ENCODE data around the gene KCNJ5. TPM values are rescaled to one million over a fixed set of nuclear protein-coding genes. Genes with fewer than 3 reads are reported as not detected.
A peak's percentile ranks its signal among the peaks of the same experiment; 100 is the strongest.

The KCNJ5 gene
- total RNA-seq, 2 donors from 2014 or later = 0.60 to 1.1 TPM

GRCh38 chr11:128845334-128845780 is 45.8 kb upstream of the KCNJ5 start:
- Mint-ChIP-seq H3K36me3 (ENCODE audit: low read depth) (no peaks in the 10 kb centered on the region), H3K9me3 (no peaks in the 10 kb centered on the region), H3K4me3 (no peak overlapping the region), H3K27ac (no peak overlapping the region), H3K4me1 (no peaks in the 10 kb centered on the region), H3K27me3 (ENCODE audit: insufficient read depth) (peaks cover 2% of the 10 kb centered on the region)
- TF ChIP-seq, protein P1, sequence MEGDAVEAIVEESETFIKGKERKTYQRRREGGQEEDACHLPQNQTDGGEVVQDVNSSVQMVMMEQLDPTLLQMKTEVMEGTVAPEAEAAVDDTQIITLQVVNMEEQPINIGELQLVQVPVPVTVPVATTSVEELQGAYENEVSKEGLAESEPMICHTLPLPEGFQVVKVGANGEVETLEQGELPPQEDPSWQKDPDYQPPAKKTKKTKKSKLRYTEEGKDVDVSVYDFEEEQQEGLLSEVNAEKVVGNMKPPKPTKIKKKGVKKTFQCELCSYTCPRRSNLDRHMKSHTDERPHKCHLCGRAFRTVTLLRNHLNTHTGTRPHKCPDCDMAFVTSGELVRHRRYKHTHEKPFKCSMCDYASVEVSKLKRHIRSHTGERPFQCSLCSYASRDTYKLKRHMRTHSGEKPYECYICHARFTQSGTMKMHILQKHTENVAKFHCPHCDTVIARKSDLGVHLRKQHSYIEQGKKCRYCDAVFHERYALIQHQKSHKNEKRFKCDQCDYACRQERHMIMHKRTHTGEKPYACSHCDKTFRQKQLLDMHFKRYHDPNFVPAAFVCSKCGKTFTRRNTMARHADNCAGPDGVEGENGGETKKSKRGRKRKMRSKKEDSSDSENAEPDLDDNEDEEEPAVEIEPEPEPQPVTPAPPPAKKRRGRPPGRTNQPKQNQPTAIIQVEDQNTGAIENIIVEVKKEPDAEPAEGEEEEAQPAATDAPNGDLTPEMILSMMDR (conservative IDR thresholded peaks at IDR 0.05) = no peak
- no peaks in the 10 kb centered on the region for H3K9me3 ChIP-seq (ENCODE audit: control insufficient read depth, low read length)
- no peak overlapping the region for H3K4me3 ChIP-seq (ENCODE audit: low read length)
- 82 to 95% methylated on average over 1 to 2 of the region's 2 CpGs for WGBS, 2 experiments (ENCODE audit: insufficient coverage in 1 of 2, insufficient read length in 1 of 2)
- H3K27ac ChIP-seq (ENCODE audit: low read depth, low read length) = no peak overlapping the region
- no peak for DNase-seq
- H3K36me3 ChIP-seq (ENCODE audit: control insufficient read depth, insufficient read depth, low read length) = no peaks in the 10 kb centered on the region
- no peaks in the 10 kb centered on the region for H3K27me3 ChIP-seq (ENCODE audit: control insufficient read depth, insufficient read depth, low read length, poor library complexity, severe bottlenecking)
- no peak overlapping the region for H3K9ac ChIP-seq (ENCODE audit: extremely low read depth, low read length, poor library complexity, severe bottlenecking)
- H3K4me1 ChIP-seq (ENCODE audit: control insufficient read depth, insufficient read depth, low read length) = no peaks in the 10 kb centered on the region

DNA sequence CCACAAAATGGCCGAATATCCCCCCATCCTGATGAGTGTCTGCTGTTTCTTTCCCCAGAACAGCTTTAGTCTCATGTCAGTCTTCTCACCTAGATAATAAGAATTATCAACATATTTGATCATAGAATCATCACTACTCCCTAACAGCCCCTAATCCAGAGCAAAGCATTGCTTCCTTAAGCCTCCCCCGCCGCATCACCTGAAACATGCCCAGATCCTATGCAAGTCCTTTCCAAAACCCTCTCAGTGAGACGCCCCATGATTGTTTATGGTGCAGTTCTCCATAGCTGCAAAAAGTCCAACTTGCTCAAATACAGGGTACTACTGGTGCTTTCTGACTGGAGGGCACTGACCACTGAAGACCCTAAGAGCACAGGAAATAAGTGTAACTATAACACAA is 44.2 kb upstream of the KCNJ5 start:
- Mint-ChIP-seq H3K4me3 (no peak overlapping the region), H3K9me3 (no peaks in the 10 kb centered on the region), H3K36me3 (ENCODE audit: low read depth) (no peaks in the 10 kb centered on the region), H3K27ac (no peak overlapping the region), H3K27me3 (ENCODE audit: insufficient read depth) (peaks cover 2% of the 10 kb centered on the region), H3K4me1 (no peaks in the 10 kb centered on the region)
- Histone ChIP-seq H3K9ac (ENCODE audit: extremely low read depth, low read length, poor library complexity, severe bottlenecking) (no peak overlapping the region), H3K27ac (ENCODE audit: low read depth, low read length) (no peak overlapping the region), H3K27me3 (ENCODE audit: control insufficient read depth, insufficient read depth, low read length, poor library complexity, severe bottlenecking) (no peaks in the 10 kb centered on the region), H3K9me3 (ENCODE audit: control insufficient read depth, low read length) (no peaks in the 10 kb centered on the region), H3K36me3 (ENCODE audit: control insufficient read depth, insufficient read depth, low read length) (no peaks in the 10 kb centered on the region), H3K4me3 (ENCODE audit: low read length) (no peak overlapping the region), H3K4me1 (ENCODE audit: control insufficient read depth, insufficient read depth, low read length) (no peaks in the 10 kb centered on the region)
- WGBS, 2 experiments (ENCODE audit: insufficient coverage in 1 of 2, insufficient read length in 1 of 2) = 94 to 100% methylated on average over 4 of the region's 4 CpGs
- TF ChIP-seq, protein P1 (conservative IDR thresholded peaks at IDR 0.05) = no peak
- no peak for DNase-seq

GRCh38 chr11:128848815-128849455 is 42.2 kb upstream of the KCNJ5 start:
- Mint-ChIP-seq H3K9me3 (no peaks in the 10 kb centered on the region), H3K27me3 (ENCODE audit: insufficient read depth) (peaks cover 2% of the 10 kb centered on the region), H3K36me3 (ENCODE audit: low read depth) (no peaks in the 10 kb centered on the region), H3K4me3 (no peak overlapping the region), H3K27ac (no peak overlapping the region), H3K4me1 (no peaks in the 10 kb centered on the region)
- peak; percentile 96 for DNase-seq
- TF ChIP-seq, protein P1 (conservative IDR thresholded peaks at IDR 0.05) = peak; percentile 99
- H3K36me3 ChIP-seq (ENCODE audit: control insufficient read depth, insufficient read depth, low read length) = no peaks in the 10 kb centered on the region
- H3K4me1 ChIP-seq (ENCODE audit: control insufficient read depth, insufficient read depth, low read length) = no peaks in the 10 kb centered on the region
- no peaks in the 10 kb centered on the region for H3K27me3 ChIP-seq (ENCODE audit: control insufficient read depth, insufficient read depth, low read length, poor library complexity, severe bottlenecking)
- no peak overlapping the region for H3K27ac ChIP-seq (ENCODE audit: low read depth, low read length)
- no peaks in the 10 kb centered on the region for H3K9me3 ChIP-seq (ENCODE audit: control insufficient read depth, low read length)
- H3K9ac ChIP-seq (ENCODE audit: extremely low read depth, low read length, poor library complexity, severe bottlenecking) = no peak overlapping the region
- 36 to 63% methylated on average over 3 to 10 of the region's 10 CpGs for WGBS, 2 experiments (ENCODE audit: insufficient coverage in 1 of 2, insufficient read length in 1 of 2)
- H3K4me3 ChIP-seq (ENCODE audit: low read length) = no peak overlapping the region
